SK-N-SH (cell line): ENCODE data around the gene RAPGEF2.

Experiments used
- CTCF ChIP-seq: fragments of 200-600 bp; sonication (generic); IDR thresholded peaks from 2 replicates; pipeline ENCODE4 v1.6.1; 2017; ENCODE audit warnings: antibody characterized with exemption, mild to moderate bottlenecking, moderate library complexity
- EZH2phosphoT487 ChIP-seq: fragments of 200-600 bp; sonication (generic); IDR thresholded peaks from 2 replicates; pipeline ENCODE4 v1.6.1; 2017; ENCODE audit warnings: low read depth, mixed run types, mild to moderate bottlenecking, antibody characterized with exemption, moderate library complexity, borderline replicate concordance
- IRF3 ChIP-seq: fragments of 150-350 bp; IDR thresholded peaks from 2 replicates; pipeline ENCODE4 v1.6.1; 2016; ENCODE audit warnings: mild to moderate bottlenecking, low read depth, low read length
- POLR2AphosphoS5 ChIP-seq: IDR thresholded peaks from 2 replicates; pipeline ENCODE4 v1.6.1; 2012; ENCODE audit warnings: low read depth, low read length
- TAF1 ChIP-seq: IDR thresholded peaks from 2 replicates; pipeline ENCODE4 v1.6.1; 2012; ENCODE audit warnings: low read depth, mild to moderate bottlenecking, low read length, moderate library complexity, borderline replicate concordance

GRCh38 chr4:159117564-159117963 lies 14.7 kb downstream of the RAPGEF2 start:
- no peak for TF ChIP-seq EZH2phosphoT487
- TF ChIP-seq CTCF, result no peak
- TF ChIP-seq IRF3, result no peak
- no peak for TF ChIP-seq TAF1
- no peak for TF ChIP-seq POLR2AphosphoS5
